GM12801 (cell line): Measurements from ENCODE around the gene CTRB2.

Experiments used
- TF ChIP-seq, protein P1 (sequence below): IDR thresholded peaks from one replicate; pipeline ENCODE4 v1.5.1; 2011; ENCODE audit warnings: control low read depth; ENCODE audit not compliant: insufficient read length; ENCODE audit errors: extremely low read depth

Gene CTRB2

DNA sequence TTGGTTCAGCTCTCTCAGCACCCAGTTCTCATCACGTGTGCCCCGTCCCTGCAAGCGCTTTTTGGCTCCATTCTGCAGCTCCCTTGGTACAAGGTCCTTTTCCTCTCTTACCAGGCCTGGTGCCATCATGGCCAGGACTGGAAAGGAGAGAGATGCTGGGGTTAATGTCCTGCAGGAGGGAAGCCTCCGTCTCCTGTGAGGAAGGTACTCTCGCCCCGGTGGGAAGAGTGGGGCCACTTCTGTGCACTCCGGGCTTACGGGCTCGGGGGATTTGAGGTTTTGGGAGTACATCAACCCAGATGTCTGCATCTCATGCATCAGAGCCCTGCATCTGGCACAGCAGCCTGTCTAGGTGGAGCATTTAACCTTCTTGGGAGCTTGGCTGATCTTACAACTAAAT is 10.1 kb downstream of the CTRB2 start:
- TF ChIP-seq, protein P1, sequence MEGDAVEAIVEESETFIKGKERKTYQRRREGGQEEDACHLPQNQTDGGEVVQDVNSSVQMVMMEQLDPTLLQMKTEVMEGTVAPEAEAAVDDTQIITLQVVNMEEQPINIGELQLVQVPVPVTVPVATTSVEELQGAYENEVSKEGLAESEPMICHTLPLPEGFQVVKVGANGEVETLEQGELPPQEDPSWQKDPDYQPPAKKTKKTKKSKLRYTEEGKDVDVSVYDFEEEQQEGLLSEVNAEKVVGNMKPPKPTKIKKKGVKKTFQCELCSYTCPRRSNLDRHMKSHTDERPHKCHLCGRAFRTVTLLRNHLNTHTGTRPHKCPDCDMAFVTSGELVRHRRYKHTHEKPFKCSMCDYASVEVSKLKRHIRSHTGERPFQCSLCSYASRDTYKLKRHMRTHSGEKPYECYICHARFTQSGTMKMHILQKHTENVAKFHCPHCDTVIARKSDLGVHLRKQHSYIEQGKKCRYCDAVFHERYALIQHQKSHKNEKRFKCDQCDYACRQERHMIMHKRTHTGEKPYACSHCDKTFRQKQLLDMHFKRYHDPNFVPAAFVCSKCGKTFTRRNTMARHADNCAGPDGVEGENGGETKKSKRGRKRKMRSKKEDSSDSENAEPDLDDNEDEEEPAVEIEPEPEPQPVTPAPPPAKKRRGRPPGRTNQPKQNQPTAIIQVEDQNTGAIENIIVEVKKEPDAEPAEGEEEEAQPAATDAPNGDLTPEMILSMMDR = no peak

- TF ChIP-seq, protein P1 = no peak
Measured at GRCh38 chr16:75195811-75196790, 10.9 kb downstream of the CTRB2 start.

GRCh38 chr16:75193730-75194444 is 13.1 kb downstream of the CTRB2 start:
- TF ChIP-seq, protein P1 = no peak

- TF ChIP-seq, protein P1 = no peak
Measured at GRCh38 chr16:75193265-75193650, 13.7 kb downstream of the CTRB2 start.

DNA sequence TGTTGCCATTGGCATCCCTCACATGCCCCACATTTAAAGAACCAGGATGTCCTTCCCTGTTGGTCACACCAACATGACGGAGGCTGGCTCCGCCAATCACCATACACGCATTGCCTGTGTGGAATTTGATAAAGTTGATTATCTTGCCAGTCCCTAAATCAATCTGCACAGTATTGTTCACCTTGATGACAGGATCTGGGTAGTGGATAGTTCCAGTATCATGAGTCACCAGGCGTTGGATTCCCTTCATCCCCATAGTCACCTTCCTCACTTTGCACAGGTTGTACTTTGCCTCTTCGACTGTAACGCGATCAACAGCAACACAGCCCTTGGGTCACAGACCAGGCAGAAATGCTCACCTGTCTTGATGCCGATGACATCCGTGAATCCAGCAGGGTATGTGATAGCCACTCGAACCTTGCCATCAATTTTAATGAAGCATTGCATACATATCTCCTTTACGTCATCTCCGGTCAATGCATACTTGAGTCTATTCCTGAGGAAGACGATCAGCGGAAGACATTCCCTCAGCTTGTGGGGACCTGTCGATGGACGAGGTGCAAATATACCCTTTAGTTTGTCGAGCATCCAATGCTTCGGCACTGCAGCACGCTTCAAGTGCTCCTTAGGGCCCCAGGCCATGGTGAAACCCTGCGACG is 14.2 kb downstream of the CTRB2 start:
- TF ChIP-seq, protein P1 = no peak

- TF ChIP-seq, protein P1 = no peak
Measured at GRCh38 chr16:75189638-75190245, 17.2 kb downstream of the CTRB2 start.
